ENCODE results near the gene NADSYN1. TPM values are rescaled to one million over a fixed set of nuclear protein-coding genes. Genes with fewer than 3 reads are reported as not detected.

Gene NADSYN1
- total RNA-seq, 1 donor from 2014 or later = 27.7 TPM

DNA sequence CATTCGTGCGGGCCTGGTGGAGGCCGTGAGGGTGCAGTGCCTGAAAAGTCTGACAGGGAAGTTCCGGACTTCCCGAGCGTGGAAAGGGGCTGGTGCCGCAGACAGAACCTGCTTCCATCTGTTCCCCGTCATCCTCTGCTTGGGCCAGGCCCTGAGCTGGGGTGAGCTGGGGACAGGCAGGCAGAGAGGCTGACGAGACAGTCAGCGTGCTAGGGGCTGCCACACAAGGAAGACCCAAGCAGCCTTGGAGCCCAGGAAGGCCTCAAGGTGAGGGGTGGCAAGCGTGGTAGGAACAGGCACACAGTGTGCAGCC is 25.5 kb downstream of the NADSYN1 start:
- H3K9ac ChIP-seq (ENCODE audit: low read depth in 1 of 3, low read length in 3 of 3) = no peak overlapping the region
- H3K36me3 ChIP-seq (ENCODE audit: control insufficient read depth in 3 of 3, insufficient read depth in 3 of 3, low read length in 3 of 3) = peaks cover 67 to 81% (median 80%) of the 10 kb centered on the region in 3 donors
- no peaks in the 10 kb centered on the region for H3K27me3 ChIP-seq (ENCODE audit: control insufficient read depth in 3 of 3, insufficient read depth in 3 of 3, low read length in 3 of 3)
- no peaks in the 10 kb centered on the region for H3K4me1 ChIP-seq (ENCODE audit: control insufficient read depth in 3 of 3, insufficient read depth in 3 of 3, low read length in 3 of 3)
- no peak overlapping the region for H3K4me3 ChIP-seq (ENCODE audit: low read length in 3 of 3)
- no peak overlapping the region for H3K27ac ChIP-seq (ENCODE audit: low read depth, low read length)
- no peaks in the 10 kb centered on the region for H3K9me3 ChIP-seq (ENCODE audit: control insufficient read depth in 3 of 3, low read length in 3 of 3)

DNA sequence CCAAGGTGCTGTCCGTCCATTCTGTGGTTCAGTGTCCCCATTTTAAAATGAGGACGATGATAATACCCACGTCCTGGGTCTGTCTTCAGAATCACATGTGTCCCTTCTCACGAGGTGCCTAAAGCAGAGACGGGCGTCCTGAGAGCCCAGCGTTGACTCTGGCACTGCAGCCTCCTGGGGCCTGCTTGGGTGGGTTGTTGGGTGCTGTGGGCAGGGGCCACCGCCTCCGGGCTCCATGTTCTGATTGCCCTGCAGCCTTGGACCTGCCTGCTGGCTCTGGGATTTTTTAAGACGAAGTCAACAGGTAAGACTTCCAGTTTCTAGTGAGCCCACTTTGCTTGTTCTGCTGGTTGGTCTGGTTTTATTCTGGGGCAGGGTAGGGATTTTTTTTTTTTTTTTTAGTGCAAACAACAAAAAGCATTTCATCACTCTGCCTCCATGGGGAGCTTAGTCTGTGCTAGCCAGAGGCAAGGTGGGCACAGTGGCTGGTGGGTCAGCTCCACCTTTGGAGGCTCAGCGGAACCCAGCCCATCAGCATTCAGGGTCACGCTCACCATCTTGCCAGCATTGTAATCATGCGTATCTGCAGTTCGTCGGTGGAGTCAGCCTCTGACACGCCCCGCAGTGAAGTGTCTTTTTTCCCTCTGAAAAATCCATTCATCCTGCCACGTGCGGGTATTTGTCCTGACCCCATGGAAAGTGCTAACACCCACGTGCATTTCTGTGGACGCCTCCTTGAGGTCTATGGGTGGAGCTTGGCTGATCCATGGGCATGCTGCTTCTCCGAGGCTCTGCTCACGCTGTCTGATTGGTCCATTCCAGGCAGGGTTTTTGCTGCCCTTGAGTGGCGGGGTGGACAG is 28.3 kb downstream of the NADSYN1 start:
- H3K9ac ChIP-seq (ENCODE audit: low read depth in 1 of 3, low read length in 3 of 3) = no peak overlapping the region
- H3K4me3 ChIP-seq (ENCODE audit: low read length in 3 of 3) = no peak overlapping the region
- no peaks in the 10 kb centered on the region for H3K27me3 ChIP-seq (ENCODE audit: control insufficient read depth in 3 of 3, insufficient read depth in 3 of 3, low read length in 3 of 3)
- H3K4me1 ChIP-seq (ENCODE audit: control insufficient read depth in 3 of 3, insufficient read depth in 3 of 3, low read length in 3 of 3) = no peaks in the 10 kb centered on the region
- H3K9me3 ChIP-seq (ENCODE audit: control insufficient read depth in 3 of 3, low read length in 3 of 3) = no peaks in the 10 kb centered on the region
- peaks cover 74 to 84% (median 77%) of the 10 kb centered on the region in 3 donors for H3K36me3 ChIP-seq (ENCODE audit: control insufficient read depth in 3 of 3, insufficient read depth in 3 of 3, low read length in 3 of 3)
- H3K27ac ChIP-seq (ENCODE audit: low read depth, low read length) = no peak overlapping the region

- Histone ChIP-seq H3K9ac (ENCODE audit: low read depth in 1 of 3, low read length in 3 of 3) (no peak overlapping the region), H3K36me3 (ENCODE audit: control insufficient read depth in 3 of 3, insufficient read depth in 3 of 3, low read length in 3 of 3) (peaks cover 68 to 81% (median 71%) of the 10 kb centered on the region in 3 donors), H3K4me1 (ENCODE audit: control insufficient read depth in 3 of 3, insufficient read depth in 3 of 3, low read length in 3 of 3) (no peaks in the 10 kb centered on the region), H3K4me3 (ENCODE audit: low read length in 3 of 3) (no peak overlapping the region), H3K27ac (ENCODE audit: low read depth, low read length) (no peak overlapping the region), H3K9me3 (ENCODE audit: control insufficient read depth in 3 of 3, low read length in 3 of 3) (no peaks in the 10 kb centered on the region), H3K27me3 (ENCODE audit: control insufficient read depth in 3 of 3, insufficient read depth in 3 of 3, low read length in 3 of 3) (no peaks in the 10 kb centered on the region)
These were observed 29.2 kb downstream of the NADSYN1 start for GRCh38 chr11:71482216-71482615.

GRCh38 chr11:71482746-71483364 is 29.9 kb downstream of the NADSYN1 start:
- Histone ChIP-seq H3K27ac (ENCODE audit: low read depth, low read length) (no peak overlapping the region), H3K4me1 (ENCODE audit: control insufficient read depth in 3 of 3, insufficient read depth in 3 of 3, low read length in 3 of 3) (no peaks in the 10 kb centered on the region), H3K27me3 (ENCODE audit: control insufficient read depth in 3 of 3, insufficient read depth in 3 of 3, low read length in 3 of 3) (no peaks in the 10 kb centered on the region), H3K36me3 (ENCODE audit: control insufficient read depth in 3 of 3, insufficient read depth in 3 of 3, low read length in 3 of 3) (peaks cover 64 to 76% (median 65%) of the 10 kb centered on the region in 3 donors), H3K9ac (ENCODE audit: low read depth in 1 of 3, low read length in 3 of 3) (no peak overlapping the region), H3K4me3 (ENCODE audit: low read length in 3 of 3) (no peak overlapping the region), H3K9me3 (ENCODE audit: control insufficient read depth in 3 of 3, low read length in 3 of 3) (no peaks in the 10 kb centered on the region)

DNA sequence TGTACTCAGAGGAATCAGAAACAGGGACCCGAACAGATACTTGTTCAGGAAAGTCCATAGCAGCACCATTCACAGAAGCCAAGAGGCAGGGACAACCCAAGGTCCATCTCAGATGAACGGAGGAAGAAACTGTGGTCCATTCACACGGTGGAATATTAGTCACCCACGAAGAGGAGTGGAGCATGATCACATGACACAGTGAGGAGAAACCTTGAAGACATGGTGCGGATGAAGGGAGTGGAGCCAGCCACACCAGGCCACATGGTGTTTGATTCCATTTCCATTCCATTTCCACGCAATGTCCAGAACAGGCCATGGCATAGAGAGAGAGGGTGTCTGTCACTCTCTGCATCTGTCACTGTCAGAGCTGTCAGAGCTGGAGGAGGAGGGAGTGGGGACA is 30.7 kb downstream of the NADSYN1 start:
- Histone ChIP-seq H3K4me1 (ENCODE audit: control insufficient read depth in 3 of 3, insufficient read depth in 3 of 3, low read length in 3 of 3) (no peaks in the 10 kb centered on the region), H3K9ac (ENCODE audit: low read depth in 1 of 3, low read length in 3 of 3) (no peak overlapping the region), H3K27me3 (ENCODE audit: control insufficient read depth in 3 of 3, insufficient read depth in 3 of 3, low read length in 3 of 3) (no peaks in the 10 kb centered on the region), H3K27ac (ENCODE audit: low read depth, low read length) (no peak overlapping the region), H3K9me3 (ENCODE audit: control insufficient read depth in 3 of 3, low read length in 3 of 3) (no peaks in the 10 kb centered on the region), H3K36me3 (ENCODE audit: control insufficient read depth in 3 of 3, insufficient read depth in 3 of 3, low read length in 3 of 3) (peaks cover 58 to 72% (median 62%) of the 10 kb centered on the region in 3 donors), H3K4me3 (ENCODE audit: low read length in 3 of 3) (no peak overlapping the region)

DNA sequence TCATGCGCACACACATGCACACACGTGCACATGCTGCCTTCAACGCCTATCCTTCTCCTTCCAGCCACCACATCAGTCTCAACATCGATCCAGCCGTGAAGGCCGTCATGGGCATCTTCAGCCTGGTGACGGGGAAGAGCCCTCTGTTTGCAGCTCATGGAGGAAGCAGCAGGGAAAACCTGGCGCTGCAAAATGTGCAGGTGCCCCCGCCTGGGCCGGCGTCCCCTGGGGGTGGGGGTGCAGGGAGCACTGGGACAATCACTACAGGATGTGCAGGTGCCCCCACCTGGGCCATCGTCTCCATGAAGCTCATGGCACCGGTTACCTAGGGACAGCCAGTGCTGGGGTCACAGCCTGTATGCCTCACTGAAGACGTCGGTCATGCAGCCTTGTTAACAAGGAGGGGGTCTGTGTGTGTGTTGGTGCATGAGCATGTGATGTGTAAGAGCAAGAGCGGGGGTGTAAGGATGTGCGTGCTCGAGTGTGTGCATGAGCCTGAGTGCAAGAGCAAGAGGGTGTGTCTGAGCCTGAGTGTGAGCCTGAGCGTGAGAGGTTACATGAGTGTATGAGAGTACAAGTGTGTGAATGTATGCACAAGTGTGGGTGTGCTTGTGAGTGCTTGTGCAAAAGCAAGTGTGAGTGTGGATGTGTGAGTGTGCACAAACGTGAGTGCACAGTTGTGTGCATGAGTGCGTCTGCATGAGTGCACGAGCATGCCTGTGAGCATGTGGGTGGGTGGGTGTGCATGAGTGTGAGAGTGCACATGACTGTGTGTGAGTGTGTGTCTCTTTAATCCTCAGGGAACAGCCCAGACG is 31.5 kb downstream of the NADSYN1 start:
- Histone ChIP-seq H3K36me3 (ENCODE audit: control insufficient read depth in 3 of 3, insufficient read depth in 3 of 3, low read length in 3 of 3) (peaks cover 54 to 67% (median 58%) of the 10 kb centered on the region in 3 donors), H3K9me3 (ENCODE audit: control insufficient read depth in 3 of 3, low read length in 3 of 3) (no peaks in the 10 kb centered on the region), H3K27ac (ENCODE audit: low read depth, low read length) (no peak overlapping the region), H3K9ac (ENCODE audit: low read depth in 1 of 3, low read length in 3 of 3) (no peak overlapping the region), H3K4me3 (ENCODE audit: low read length in 3 of 3) (no peak overlapping the region), H3K27me3 (ENCODE audit: control insufficient read depth in 3 of 3, insufficient read depth in 3 of 3, low read length in 3 of 3) (no peaks in the 10 kb centered on the region), H3K4me1 (ENCODE audit: control insufficient read depth in 3 of 3, insufficient read depth in 3 of 3, low read length in 3 of 3) (no peaks in the 10 kb centered on the region)

- Histone ChIP-seq H3K9ac (ENCODE audit: low read depth in 1 of 3, low read length in 3 of 3) (no peak overlapping the region), H3K27ac (ENCODE audit: low read depth, low read length) (no peak overlapping the region), H3K36me3 (ENCODE audit: control insufficient read depth in 3 of 3, insufficient read depth in 3 of 3, low read length in 3 of 3) (peaks cover 50 to 61% (median 56%) of the 10 kb centered on the region in 3 donors), H3K9me3 (ENCODE audit: control insufficient read depth in 3 of 3, low read length in 3 of 3) (no peaks in the 10 kb centered on the region), H3K27me3 (ENCODE audit: control insufficient read depth in 3 of 3, insufficient read depth in 3 of 3, low read length in 3 of 3) (no peaks in the 10 kb centered on the region), H3K4me3 (ENCODE audit: low read length in 3 of 3) (no peak overlapping the region), H3K4me1 (ENCODE audit: control insufficient read depth in 3 of 3, insufficient read depth in 3 of 3, low read length in 3 of 3) (no peaks in the 10 kb centered on the region)
These were observed 32.0 kb downstream of the NADSYN1 start for GRCh38 chr11:71485063-71485399.

- H3K4me1 ChIP-seq (ENCODE audit: control insufficient read depth in 3 of 3, insufficient read depth in 3 of 3, low read length in 3 of 3) = no peaks in the 10 kb centered on the region
- no peak overlapping the region for H3K4me3 ChIP-seq (ENCODE audit: low read length in 3 of 3)
- no peaks in the 10 kb centered on the region for H3K9me3 ChIP-seq (ENCODE audit: control insufficient read depth in 3 of 3, low read length in 3 of 3)
- peaks cover 50 to 57% (median 54%) of the 10 kb centered on the region in 3 donors for H3K36me3 ChIP-seq (ENCODE audit: control insufficient read depth in 3 of 3, insufficient read depth in 3 of 3, low read length in 3 of 3)
- no peak overlapping the region for H3K9ac ChIP-seq (ENCODE audit: low read depth in 1 of 3, low read length in 3 of 3)
- no peak overlapping the region for H3K27ac ChIP-seq (ENCODE audit: low read depth, low read length)
- H3K27me3 ChIP-seq (ENCODE audit: control insufficient read depth in 3 of 3, insufficient read depth in 3 of 3, low read length in 3 of 3) = no peaks in the 10 kb centered on the region
These were observed 32.5 kb downstream of the NADSYN1 start for GRCh38 chr11:71485466-71485865.

DNA sequence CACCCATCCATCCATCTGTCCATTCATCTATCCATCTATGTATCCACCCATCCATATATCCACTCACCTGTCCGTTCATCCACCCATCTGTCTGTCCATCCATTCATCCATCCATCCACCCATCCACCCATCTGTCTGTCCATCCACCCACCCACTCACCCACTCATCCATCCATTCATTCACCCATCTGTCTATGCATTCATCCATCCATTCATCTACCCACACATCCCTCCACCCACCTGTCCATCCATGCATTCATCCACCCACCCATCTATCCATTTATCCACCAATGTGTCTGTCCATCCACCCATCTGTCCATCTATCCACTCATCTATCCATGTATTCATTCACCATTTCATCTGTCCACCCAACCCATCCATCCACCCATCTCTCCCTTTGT is 33.3 kb downstream of the NADSYN1 start:
- Histone ChIP-seq H3K4me3 (ENCODE audit: low read length in 3 of 3) (no peak overlapping the region), H3K9me3 (ENCODE audit: control insufficient read depth in 3 of 3, low read length in 3 of 3) (no peaks in the 10 kb centered on the region), H3K27ac (ENCODE audit: low read depth, low read length) (no peak overlapping the region), H3K4me1 (ENCODE audit: control insufficient read depth in 3 of 3, insufficient read depth in 3 of 3, low read length in 3 of 3) (no peaks in the 10 kb centered on the region), H3K9ac (ENCODE audit: low read depth in 1 of 3, low read length in 3 of 3) (no peak overlapping the region), H3K27me3 (ENCODE audit: control insufficient read depth in 3 of 3, insufficient read depth in 3 of 3, low read length in 3 of 3) (no peaks in the 10 kb centered on the region), H3K36me3 (ENCODE audit: control insufficient read depth in 3 of 3, insufficient read depth in 3 of 3, low read length in 3 of 3) (peaks cover 44 to 56% (median 52%) of the 10 kb centered on the region in 3 donors)
